Measurements from ENCODE around the gene NEMP1.
A peak's percentile ranks its signal among the peaks of the same experiment; 100 is the strongest.

The NEMP1 gene

DNA sequence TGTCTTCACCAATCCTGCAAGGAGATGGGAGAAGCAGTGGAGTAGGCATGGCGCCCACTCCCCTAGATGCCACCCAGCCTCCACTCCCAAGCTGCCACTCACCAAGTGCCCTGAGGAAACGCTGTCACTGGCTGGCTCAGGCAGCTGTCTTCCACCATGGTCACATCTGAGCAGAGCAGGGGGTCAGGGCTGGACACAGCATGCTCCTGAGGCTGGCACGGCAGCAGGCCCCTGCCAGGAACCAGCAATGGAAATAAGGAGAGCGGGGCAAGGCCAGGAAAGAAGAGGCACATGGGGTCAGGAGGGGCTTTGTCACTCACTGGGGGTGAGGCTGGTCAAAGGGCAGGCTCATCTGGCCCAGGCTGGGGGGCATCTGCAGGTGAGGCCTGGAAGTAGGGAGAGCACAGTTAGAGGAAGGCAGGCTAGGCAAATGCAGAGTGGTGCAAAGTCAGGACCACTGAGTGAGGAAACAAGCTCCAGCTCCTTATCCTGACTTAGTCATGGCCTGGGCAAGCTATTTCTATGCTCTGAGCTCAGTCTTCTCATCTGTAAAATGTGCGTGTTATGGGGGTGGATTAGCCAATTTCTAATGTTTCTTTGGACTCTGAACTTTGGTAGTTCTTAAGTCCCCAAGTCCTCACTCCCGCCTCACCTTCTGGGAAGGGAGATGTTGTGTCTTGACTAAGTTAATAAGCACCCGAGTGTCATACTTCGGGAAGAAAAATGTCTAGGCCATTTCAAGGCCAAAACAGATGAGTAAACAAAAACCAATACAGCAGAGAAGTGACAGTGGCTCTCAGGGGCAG, 18.4 kb upstream of the NEMP1 start:
- Histone ChIP-seq H3K4me1 (ENCODE audit: control insufficient read depth in 5 of 5, insufficient read depth in 5 of 5, low read length in 5 of 5) (peaks cover 0 to 29% (median 11%) of the 10 kb centered on the region in 5 donors), H3K27me3 (ENCODE audit: control insufficient read depth in 5 of 5, insufficient read depth in 4 of 5, low read length in 5 of 5) (no peaks in the 10 kb centered on the region), H3K36me3 (ENCODE audit: control insufficient read depth in 5 of 5, insufficient read depth in 5 of 5, low read length in 5 of 5) (peaks cover 9 to 89% (median 82%) of the 10 kb centered on the region in 5 donors), H3K9ac (ENCODE audit: low read length in 5 of 5) (no peak overlapping the region), H3K4me3 (ENCODE audit: low read depth in 1 of 5, low read length in 5 of 5) (no peak overlapping the region), H3K9me3 (ENCODE audit: control insufficient read depth in 5 of 5, low read length in 5 of 5) (no peaks in the 10 kb centered on the region), H3K27ac (ENCODE audit: low read depth, low read length) (no peak overlapping the region)

- Histone ChIP-seq H3K27ac (ENCODE audit: low read depth, low read length) (no peak overlapping the region), H3K4me3 (ENCODE audit: low read depth in 1 of 5, low read length in 5 of 5) (no peak overlapping the region), H3K4me1 (ENCODE audit: control insufficient read depth in 5 of 5, insufficient read depth in 5 of 5, low read length in 5 of 5) (peaks cover 0 to 32% (median 14%) of the 10 kb centered on the region in 5 donors), H3K27me3 (ENCODE audit: control insufficient read depth in 5 of 5, insufficient read depth in 4 of 5, low read length in 5 of 5) (no peaks in the 10 kb centered on the region), H3K36me3 (ENCODE audit: control insufficient read depth in 5 of 5, insufficient read depth in 5 of 5, low read length in 5 of 5) (peaks cover 9 to 91% (median 86%) of the 10 kb centered on the region in 5 donors), H3K9ac (ENCODE audit: low read length in 5 of 5) (no peak overlapping the region), H3K9me3 (ENCODE audit: control insufficient read depth in 5 of 5, low read length in 5 of 5) (no peaks in the 10 kb centered on the region)
Measured at GRCh38 chr12:57096099-57096572, 17.5 kb upstream of the NEMP1 start.

GRCh38 chr12:57095440-57095839, 16.8 kb upstream of the NEMP1 start:
- no peak overlapping the region for H3K27ac ChIP-seq (ENCODE audit: low read depth, low read length)
- peaks cover 9 to 92% (median 89%) of the 10 kb centered on the region in 5 donors for H3K36me3 ChIP-seq (ENCODE audit: control insufficient read depth in 5 of 5, insufficient read depth in 5 of 5, low read length in 5 of 5)

DNA sequence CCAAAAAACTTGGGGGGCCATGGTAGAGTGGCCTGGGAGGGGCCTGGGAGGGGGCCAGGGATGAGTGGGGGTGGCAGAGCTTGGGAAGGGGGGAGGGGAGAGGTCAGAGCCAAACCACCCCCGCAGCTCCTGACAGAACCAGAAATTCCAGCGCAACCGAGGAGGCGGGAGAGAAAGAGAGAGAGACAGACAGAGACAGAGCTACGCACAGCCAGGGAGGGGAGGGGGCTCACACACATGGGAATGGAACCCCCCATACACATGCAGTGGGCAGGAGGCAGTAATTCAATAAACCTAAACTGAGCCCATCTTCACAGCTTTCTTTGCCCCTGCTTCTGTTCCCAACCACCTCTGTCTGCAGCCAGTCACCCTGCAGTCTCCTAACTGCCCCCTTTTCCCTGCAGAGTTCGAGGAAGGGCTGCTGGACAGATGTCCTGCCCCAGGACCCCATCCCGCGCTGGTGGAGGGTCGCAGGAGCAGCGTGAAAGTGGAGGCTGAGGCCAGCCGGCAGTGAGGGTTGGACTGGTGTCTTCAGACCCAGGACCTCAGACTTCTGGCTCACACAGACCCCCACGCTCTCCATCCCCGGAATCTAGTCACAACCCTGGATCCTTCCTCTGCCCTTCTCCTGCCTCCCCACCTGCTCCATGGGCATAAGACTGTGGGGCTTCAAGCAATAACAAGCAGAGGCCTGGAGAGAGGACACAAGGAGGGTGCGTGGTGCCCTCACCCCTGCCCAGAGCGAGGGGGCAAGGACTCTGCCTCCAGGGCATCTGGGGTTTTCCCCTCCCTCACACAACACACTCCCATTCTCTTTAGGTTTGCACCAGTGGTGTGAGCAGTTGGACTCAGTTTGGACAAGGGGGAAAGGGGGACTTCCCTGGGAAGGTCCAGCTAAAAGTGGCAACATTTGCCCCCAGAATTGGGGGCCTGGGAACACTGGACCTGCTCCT, 15.9 kb upstream of the NEMP1 start:
- peaks cover 9 to 84% (median 80%) of the 10 kb centered on the region in 5 donors for H3K36me3 ChIP-seq (ENCODE audit: control insufficient read depth in 5 of 5, insufficient read depth in 5 of 5, low read length in 5 of 5)
- H3K27me3 ChIP-seq (ENCODE audit: control insufficient read depth in 5 of 5, insufficient read depth in 4 of 5, low read length in 5 of 5) = no peaks in the 10 kb centered on the region
- peak overlapping the region; percentile 44 for H3K27ac ChIP-seq (ENCODE audit: low read depth, low read length)
- peaks cover 5 to 47% (median 29%) of the 10 kb centered on the region in 5 donors for H3K4me1 ChIP-seq (ENCODE audit: control insufficient read depth in 5 of 5, insufficient read depth in 5 of 5, low read length in 5 of 5)
- no peaks in the 10 kb centered on the region for H3K9me3 ChIP-seq (ENCODE audit: control insufficient read depth in 5 of 5, low read length in 5 of 5)
- H3K4me3 ChIP-seq (ENCODE audit: low read depth in 1 of 5, low read length in 5 of 5) = no peak overlapping the region
- H3K9ac ChIP-seq (ENCODE audit: low read length in 5 of 5) = peak overlapping the region in 1 of 5 donors; percentile 37

More at GRCh38 chr12:57095440-57095839, 16.8 kb upstream of the NEMP1 start:
- no peak overlapping the region for H3K4me3 ChIP-seq (ENCODE audit: low read depth in 1 of 5, low read length in 5 of 5)
- no peak overlapping the region for H3K9ac ChIP-seq (ENCODE audit: low read length in 5 of 5)
- H3K9me3 ChIP-seq (ENCODE audit: control insufficient read depth in 5 of 5, low read length in 5 of 5) = no peaks in the 10 kb centered on the region
- peaks cover 4 to 39% (median 21%) of the 10 kb centered on the region in 5 donors for H3K4me1 ChIP-seq (ENCODE audit: control insufficient read depth in 5 of 5, insufficient read depth in 5 of 5, low read length in 5 of 5)
- H3K27me3 ChIP-seq (ENCODE audit: control insufficient read depth in 5 of 5, insufficient read depth in 4 of 5, low read length in 5 of 5) = no peaks in the 10 kb centered on the region

- no peaks in the 10 kb centered on the region for H3K27me3 ChIP-seq (ENCODE audit: control insufficient read depth in 5 of 5, insufficient read depth in 4 of 5, low read length in 5 of 5)
- peak overlapping the region; percentile 44 for H3K27ac ChIP-seq (ENCODE audit: low read depth, low read length)
- no peak overlapping the region for H3K9ac ChIP-seq (ENCODE audit: low read length in 5 of 5)
- H3K4me3 ChIP-seq (ENCODE audit: low read depth in 1 of 5, low read length in 5 of 5) = peak overlapping the region in 1 of 5 donors; percentile 22
- peaks cover 9 to 75% (median 71%) of the 10 kb centered on the region in 5 donors for H3K36me3 ChIP-seq (ENCODE audit: control insufficient read depth in 5 of 5, insufficient read depth in 5 of 5, low read length in 5 of 5)
- no peaks in the 10 kb centered on the region for H3K9me3 ChIP-seq (ENCODE audit: control insufficient read depth in 5 of 5, low read length in 5 of 5)
- peaks cover 5 to 48% (median 30%) of the 10 kb centered on the region in 5 donors for H3K4me1 ChIP-seq (ENCODE audit: control insufficient read depth in 5 of 5, insufficient read depth in 5 of 5, low read length in 5 of 5)
Measured at GRCh38 chr12:57093415-57094207, 15.0 kb upstream of the NEMP1 start.

- no peaks in the 10 kb centered on the region for H3K27me3 ChIP-seq (ENCODE audit: control insufficient read depth in 5 of 5, insufficient read depth in 4 of 5, low read length in 5 of 5)
- no peak overlapping the region for H3K9ac ChIP-seq (ENCODE audit: low read length in 5 of 5)
- peaks cover 5 to 53% (median 36%) of the 10 kb centered on the region in 5 donors for H3K4me1 ChIP-seq (ENCODE audit: control insufficient read depth in 5 of 5, insufficient read depth in 5 of 5, low read length in 5 of 5)
- no peaks in the 10 kb centered on the region for H3K9me3 ChIP-seq (ENCODE audit: control insufficient read depth in 5 of 5, low read length in 5 of 5)
- no peak overlapping the region for H3K4me3 ChIP-seq (ENCODE audit: low read depth in 1 of 5, low read length in 5 of 5)
- peaks cover 7 to 68% (median 65%) of the 10 kb centered on the region in 5 donors for H3K36me3 ChIP-seq (ENCODE audit: control insufficient read depth in 5 of 5, insufficient read depth in 5 of 5, low read length in 5 of 5)
- no peak overlapping the region for H3K27ac ChIP-seq (ENCODE audit: low read depth, low read length)
Measured at GRCh38 chr12:57092876-57093414, 14.4 kb upstream of the NEMP1 start.

DNA sequence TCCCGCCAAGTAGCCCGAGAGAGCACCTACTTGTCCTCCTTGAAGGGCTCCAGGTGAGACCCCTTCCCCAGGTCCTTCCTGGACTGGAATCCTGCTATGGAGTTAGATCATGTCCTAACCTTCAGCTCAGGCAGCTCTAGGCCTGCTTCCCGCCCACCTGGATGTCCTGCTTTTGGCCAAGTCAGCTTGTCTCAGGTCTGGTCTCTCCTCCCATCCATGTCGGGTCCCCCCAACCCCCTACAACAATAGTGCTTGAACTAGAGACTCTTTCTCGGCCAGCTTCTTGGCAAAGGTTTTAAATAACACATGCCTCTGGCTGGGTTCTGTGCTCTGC, 13.9 kb upstream of the NEMP1 start:
- Histone ChIP-seq H3K27me3 (ENCODE audit: control insufficient read depth in 5 of 5, insufficient read depth in 4 of 5, low read length in 5 of 5) (no peaks in the 10 kb centered on the region), H3K27ac (ENCODE audit: low read depth, low read length) (no peak overlapping the region), H3K9me3 (ENCODE audit: control insufficient read depth in 5 of 5, low read length in 5 of 5) (no peaks in the 10 kb centered on the region), H3K36me3 (ENCODE audit: control insufficient read depth in 5 of 5, insufficient read depth in 5 of 5, low read length in 5 of 5) (peaks cover 4 to 64% (median 60%) of the 10 kb centered on the region in 5 donors), H3K9ac (ENCODE audit: low read length in 5 of 5) (no peak overlapping the region), H3K4me1 (ENCODE audit: control insufficient read depth in 5 of 5, insufficient read depth in 5 of 5, low read length in 5 of 5) (peaks cover 5 to 56% (median 37%) of the 10 kb centered on the region in 5 donors), H3K4me3 (ENCODE audit: low read depth in 1 of 5, low read length in 5 of 5) (no peak overlapping the region)

DNA sequence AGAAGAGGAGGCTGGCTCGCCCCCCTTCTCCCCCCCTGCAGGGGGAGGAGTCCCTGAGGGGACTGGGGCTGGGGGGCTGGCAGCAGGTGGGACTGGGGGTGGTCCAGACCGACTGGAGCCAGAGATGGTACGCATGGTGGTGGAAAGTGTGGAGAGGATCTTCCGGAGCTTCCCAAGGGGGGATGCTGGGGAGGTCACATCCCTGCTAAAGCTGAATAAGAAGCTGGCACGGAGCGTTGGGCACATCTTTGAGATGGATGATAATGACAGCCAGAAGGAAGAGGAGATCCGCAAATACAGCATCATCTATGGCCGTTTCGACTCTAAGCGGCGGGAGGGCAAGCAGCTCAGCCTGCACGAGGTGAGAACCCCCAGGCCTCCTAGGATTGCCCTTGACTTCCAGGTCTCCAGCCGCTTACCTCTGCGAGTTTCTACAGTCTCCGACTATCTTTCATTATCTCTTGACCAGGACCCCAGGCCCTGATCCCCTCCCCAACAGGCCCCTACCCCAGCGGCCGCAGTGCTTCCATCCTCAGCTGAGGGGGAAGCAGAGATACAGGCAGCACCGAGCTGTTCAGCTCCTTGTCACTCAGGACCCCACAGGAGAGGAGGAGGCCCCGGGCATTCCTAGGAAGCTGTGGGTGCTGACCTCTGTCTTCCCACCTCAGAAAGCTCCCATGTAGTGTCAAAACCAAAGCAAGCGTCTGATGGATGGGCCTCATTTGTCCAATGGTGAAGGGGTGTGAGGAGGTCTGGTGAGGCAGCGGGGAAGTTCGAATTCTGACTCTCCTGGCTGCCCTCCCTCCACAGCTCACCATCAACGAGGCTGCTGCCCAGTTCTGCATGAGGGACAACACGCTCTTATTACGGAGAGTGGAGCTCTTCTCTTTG, 13.3 kb upstream of the NEMP1 start:
- peaks cover 0 to 58% (median 54%) of the 10 kb centered on the region in 5 donors for H3K36me3 ChIP-seq (ENCODE audit: control insufficient read depth in 5 of 5, insufficient read depth in 5 of 5, low read length in 5 of 5)
- H3K4me1 ChIP-seq (ENCODE audit: control insufficient read depth in 5 of 5, insufficient read depth in 5 of 5, low read length in 5 of 5) = peaks cover 5 to 57% (median 37%) of the 10 kb centered on the region in 5 donors
- no peak overlapping the region for H3K27ac ChIP-seq (ENCODE audit: low read depth, low read length)
- no peak overlapping the region for H3K9ac ChIP-seq (ENCODE audit: low read length in 5 of 5)
- H3K9me3 ChIP-seq (ENCODE audit: control insufficient read depth in 5 of 5, low read length in 5 of 5) = no peaks in the 10 kb centered on the region
- H3K4me3 ChIP-seq (ENCODE audit: low read depth in 1 of 5, low read length in 5 of 5) = no peak overlapping the region
- no peaks in the 10 kb centered on the region for H3K27me3 ChIP-seq (ENCODE audit: control insufficient read depth in 5 of 5, insufficient read depth in 4 of 5, low read length in 5 of 5)

Measured in subcutaneous abdominal adipose tissue (tissue), 5 donors.